ENCODE measurements around the gene RAB9A. TPM values are rescaled to one million over a fixed set of nuclear protein-coding genes. Genes with fewer than 3 reads are reported as not detected.

RAB9A gene
- polyA plus RNA-seq, 6 donors from 2014 or later = 15.7 to 28.1 (median 20.1) TPM

DNA sequence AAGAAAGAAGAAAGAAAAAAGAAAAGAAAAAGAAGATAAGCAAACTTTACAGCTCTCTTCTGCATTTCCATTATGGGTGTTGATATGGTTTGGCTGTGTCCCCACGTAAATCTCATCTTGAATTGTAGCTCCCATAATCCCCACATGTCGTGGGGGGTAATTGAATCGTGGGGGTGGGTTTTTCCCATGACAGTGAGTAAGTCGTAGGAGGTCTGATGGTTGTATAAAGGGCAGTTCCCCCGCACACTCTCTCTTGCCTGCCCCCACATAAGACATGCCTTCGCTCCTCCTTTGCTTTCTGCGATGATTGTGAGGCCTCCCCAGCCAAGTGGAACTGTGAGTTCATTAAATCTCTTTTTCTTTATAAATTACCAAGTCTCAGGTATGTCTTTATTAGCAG, 7.3 kb upstream of the RAB9A start:
- Mint-ChIP-seq H3K27me3 (peaks cover 0 to 5% (median 0%) of the 10 kb centered on the region in 3 donors), H3K36me3 (no peaks in the 10 kb centered on the region), H3K9me3 (peaks cover 0 to 5% (median 0%) of the 10 kb centered on the region in 7 donors), H3K27ac (no peak overlapping the region), H3K4me3 (no peak overlapping the region), H3K4me1 (peaks cover 0 to 7% (median 4%) of the 10 kb centered on the region in 3 donors)
- DNase-seq = no peak
- no peak for ATAC-seq (ENCODE audit: low read depth in 2 of 2)

DNA sequence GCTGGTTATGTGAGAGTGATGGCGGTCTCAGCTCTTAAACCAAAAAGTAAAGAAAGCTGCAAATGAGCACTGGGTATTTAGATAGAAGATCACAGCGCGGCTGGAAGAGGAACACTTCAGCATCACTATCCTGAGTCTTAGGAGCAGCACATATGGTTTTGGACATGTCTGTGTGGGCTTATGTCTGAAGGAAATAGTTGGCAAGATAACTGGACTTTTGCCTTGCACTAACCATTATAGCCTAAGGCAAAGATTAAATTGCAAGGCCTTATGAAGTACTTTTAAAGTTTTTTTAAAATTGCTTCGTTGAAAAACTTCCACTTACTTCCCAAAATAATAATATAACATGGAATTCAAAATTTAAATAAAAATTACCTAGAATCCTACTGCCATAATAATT, 4.6 kb upstream of the RAB9A start:
- Mint-ChIP-seq H3K27ac (no peak overlapping the region), H3K9me3 (peaks cover 0 to 5% (median 0%) of the 10 kb centered on the region in 7 donors), H3K4me1 (peaks cover 7 to 11% (median 7%) of the 10 kb centered on the region in 3 donors), H3K36me3 (no peaks in the 10 kb centered on the region), H3K27me3 (peaks cover 0 to 5% (median 0%) of the 10 kb centered on the region in 3 donors), H3K4me3 (no peak overlapping the region)
- ATAC-seq (ENCODE audit: low read depth in 2 of 2) (no peak), DNase-seq (no peak)

DNA sequence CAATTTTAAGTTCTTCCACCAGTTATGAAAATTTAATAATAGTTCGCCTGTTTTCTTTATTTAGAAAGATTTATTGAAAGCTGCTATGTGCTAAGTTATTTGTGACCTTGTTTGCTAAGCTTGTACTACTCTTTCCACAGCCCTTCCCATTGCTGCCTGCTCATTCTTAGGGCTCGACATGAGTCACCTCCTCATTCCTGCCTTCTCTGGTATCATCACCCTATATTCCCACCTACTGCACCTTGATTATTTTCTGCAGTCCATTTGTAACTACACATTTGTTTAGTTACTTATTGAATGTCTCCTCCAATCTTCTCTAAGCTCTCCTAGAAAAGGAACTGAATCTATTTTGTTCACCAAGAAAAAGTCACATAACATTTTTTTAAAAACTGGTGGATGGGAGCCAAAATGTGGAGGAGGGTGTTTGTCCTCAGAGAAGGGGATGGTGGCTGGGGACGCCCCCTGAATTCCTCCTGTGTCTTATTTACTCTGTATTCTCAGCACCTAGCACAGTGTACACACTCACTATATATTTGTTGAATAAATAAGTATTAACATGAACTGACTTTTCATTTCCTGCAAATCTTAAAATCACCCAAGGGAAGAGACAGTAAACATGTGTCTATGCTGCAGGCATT, 3.7 kb upstream of the RAB9A start:
- Mint-ChIP-seq H3K4me3 (peak overlapping the region in 1 of 8 donors; percentile 13), H3K9me3 (peaks cover 0 to 1% (median 0%) of the 10 kb centered on the region in 7 donors), H3K27me3 (peaks cover 0 to 6% (median 0%) of the 10 kb centered on the region in 3 donors), H3K4me1 (peaks cover 8 to 17% (median 9%) of the 10 kb centered on the region in 3 donors), H3K36me3 (no peaks in the 10 kb centered on the region), H3K27ac (peak overlapping the region in 2 of 6 donors; percentile 31 to 53)
- DNase-seq = no peak
- ATAC-seq (ENCODE audit: low read depth in 2 of 2) = no peak

DNA sequence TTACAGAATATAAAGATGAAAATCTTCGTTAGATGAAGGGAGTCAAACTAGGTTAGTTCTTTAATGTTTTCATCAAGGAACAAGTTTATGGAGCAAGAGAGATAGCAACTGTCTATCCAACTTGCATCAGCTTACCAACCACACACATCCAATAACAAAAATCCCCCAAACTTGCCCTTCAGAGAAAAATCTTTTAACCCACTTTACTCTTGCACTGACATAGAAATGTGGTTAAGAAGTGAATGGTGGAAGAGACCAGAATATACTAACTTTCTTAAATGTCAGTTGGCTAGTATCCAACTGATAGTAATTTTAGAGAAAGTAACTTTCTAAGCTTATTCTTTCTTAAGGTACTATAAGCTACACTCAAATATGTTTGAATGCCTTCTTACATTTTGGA, 1.7 kb upstream of the RAB9A start:
- H3K27me3 Mint-ChIP-seq = peaks cover 0 to 12% (median 0%) of the 10 kb centered on the region in 3 donors
- H3K4me3 Mint-ChIP-seq = peak overlapping the region in 3 of 8 donors; percentile 1 to 96 (median 91)
- H3K36me3 Mint-ChIP-seq = no peaks in the 10 kb centered on the region
- DNase-seq (no peak), ATAC-seq (ENCODE audit: low read depth in 2 of 2) (no peak)
- peaks cover 0 to 1% (median 0%) of the 10 kb centered on the region in 7 donors for H3K9me3 Mint-ChIP-seq
- H3K4me1 Mint-ChIP-seq = peaks cover 16 to 35% (median 18%) of the 10 kb centered on the region in 3 donors
- H3K27ac Mint-ChIP-seq = peak overlapping the region in 1 of 6 donors; percentile 17

DNA sequence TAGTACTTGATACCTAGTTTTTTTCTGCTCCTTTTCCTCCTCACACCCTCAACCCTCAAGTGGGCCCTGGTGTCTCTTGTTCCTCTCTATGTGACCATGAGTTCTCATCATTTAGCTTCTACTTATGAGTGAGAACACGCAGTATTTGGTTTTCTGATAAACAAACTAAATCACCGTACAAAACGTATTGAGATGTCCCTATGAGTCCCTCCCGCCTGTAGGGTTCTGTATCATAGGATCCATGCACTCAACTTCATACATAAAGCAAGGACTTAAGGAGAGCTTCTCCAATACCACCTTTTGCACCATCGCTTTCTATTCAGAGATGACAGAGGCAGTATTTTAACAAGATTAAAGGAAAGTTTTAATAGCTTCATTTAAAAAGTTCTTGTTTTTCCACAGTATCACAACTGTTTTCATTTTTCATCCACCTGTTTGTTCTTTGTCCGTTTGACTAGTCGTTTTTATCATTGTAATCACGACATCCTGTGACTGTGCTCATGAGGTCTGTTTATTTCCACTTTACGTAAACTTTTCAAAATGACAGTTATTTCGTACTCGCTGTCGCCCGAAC, 457 bp upstream of the RAB9A start:
- Mint-ChIP-seq H3K9me3 (no peaks in the 10 kb centered on the region), H3K27me3 (peaks cover 0 to 12% (median 0%) of the 10 kb centered on the region in 3 donors), H3K4me1 (peaks cover 28 to 47% (median 30%) of the 10 kb centered on the region in 3 donors), H3K4me3 (peak overlapping the region; percentile 85 to 96 (median 93)), H3K27ac (peak overlapping the region; percentile 74 to 96 (median 89)), H3K36me3 (no peaks in the 10 kb centered on the region)
- DNase-seq = no peak
- peak in 1 of 2 donors; percentile 4 for ATAC-seq (ENCODE audit: low read depth in 2 of 2)

DNA sequence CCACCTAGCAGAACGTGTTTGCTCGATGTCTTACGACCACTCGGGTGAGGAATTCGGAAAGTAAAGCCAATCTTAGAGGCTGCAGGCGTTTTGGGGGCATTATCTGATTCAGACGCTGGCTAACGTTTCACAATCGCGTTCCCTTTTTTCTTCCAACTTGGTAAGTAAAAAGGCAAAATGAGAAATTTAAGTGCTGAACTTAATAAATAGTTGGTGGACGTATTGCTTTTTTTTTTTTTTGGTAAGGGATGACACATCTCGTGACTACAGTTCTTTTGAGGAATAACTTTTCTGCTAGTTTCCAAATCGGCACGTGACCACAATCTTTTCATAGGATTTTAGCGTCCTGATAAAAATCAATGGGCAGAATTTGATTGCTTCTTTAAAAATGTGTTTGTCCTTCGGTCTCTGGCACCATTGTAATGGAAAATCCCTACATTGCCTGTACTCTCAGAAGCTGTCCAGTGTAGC, 848 bp downstream of the RAB9A start:
- H3K36me3 Mint-ChIP-seq = no peaks in the 10 kb centered on the region
- peak overlapping the region; percentile 85 to 96 (median 93) for H3K4me3 Mint-ChIP-seq
- peaks cover 0 to 7% (median 0%) of the 10 kb centered on the region in 3 donors for H3K27me3 Mint-ChIP-seq
- no peaks in the 10 kb centered on the region for H3K9me3 Mint-ChIP-seq
- DNase-seq (no peak), ATAC-seq (ENCODE audit: low read depth in 2 of 2) (no peak)
- H3K27ac Mint-ChIP-seq = peak overlapping the region; percentile 82 to 92 (median 88)
- peaks cover 33 to 57% (median 35%) of the 10 kb centered on the region in 3 donors for H3K4me1 Mint-ChIP-seq

DNA sequence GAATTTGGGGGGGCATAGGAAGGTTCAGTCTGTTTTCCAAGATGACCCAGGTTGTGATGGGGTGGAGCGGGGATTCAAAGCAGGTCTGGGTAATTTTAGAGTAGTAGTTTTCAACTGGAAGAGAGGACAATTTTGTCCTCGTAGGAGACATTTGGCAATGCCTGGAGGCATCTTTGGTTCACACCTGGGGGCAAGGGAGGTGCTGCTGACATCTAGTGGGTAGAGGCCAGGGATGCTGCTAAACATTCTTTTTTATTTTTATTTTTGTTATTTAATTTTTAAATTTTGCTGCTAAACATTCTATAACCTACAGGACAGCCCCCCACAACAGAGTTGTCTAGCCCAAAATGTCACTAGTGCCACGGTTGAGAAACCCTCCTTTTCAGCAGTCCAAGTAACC, 1.9 kb downstream of the RAB9A start:
- Mint-ChIP-seq H3K36me3 (no peaks in the 10 kb centered on the region), H3K4me1 (peaks cover 36 to 63% (median 45%) of the 10 kb centered on the region in 3 donors), H3K4me3 (peak overlapping the region in 7 of 8 donors; percentile 85 to 96 (median 92)), H3K27me3 (peaks cover 0 to 7% (median 0%) of the 10 kb centered on the region in 3 donors), H3K27ac (peak overlapping the region in 5 of 6 donors; percentile 40 to 94 (median 87)), H3K9me3 (no peaks in the 10 kb centered on the region)
- ATAC-seq (ENCODE audit: low read depth in 2 of 2) = no peak
- no peak for DNase-seq

DNA sequence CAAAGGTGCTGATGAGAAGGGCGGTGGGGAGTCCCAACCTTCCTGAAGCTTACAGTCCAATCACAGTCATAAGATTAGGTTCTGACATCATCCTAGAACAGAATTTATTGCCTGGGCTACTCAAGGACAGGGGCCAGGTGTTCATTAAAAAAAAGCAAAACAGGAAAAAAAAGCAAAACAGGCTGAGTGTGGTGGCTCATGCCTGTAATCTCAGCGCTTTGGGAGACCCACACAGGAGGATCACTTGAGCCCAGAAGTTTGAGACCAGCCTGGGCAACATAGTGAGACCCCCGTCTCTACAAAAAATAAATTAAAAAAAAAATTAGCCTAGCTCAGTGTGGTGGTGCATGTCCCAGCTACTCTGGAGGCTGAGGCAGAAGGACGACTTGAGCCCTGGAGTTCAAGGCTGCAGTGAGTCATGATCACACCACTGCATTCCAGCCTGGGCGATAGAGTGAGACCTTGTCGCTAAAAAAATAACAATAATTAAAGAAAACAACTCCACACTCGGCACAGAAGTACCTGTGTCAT, 3.0 kb downstream of the RAB9A start:
- no peaks in the 10 kb centered on the region for H3K9me3 Mint-ChIP-seq
- peak overlapping the region in 2 of 6 donors; percentile 84 to 87 for H3K27ac Mint-ChIP-seq
- no peak for DNase-seq
- H3K27me3 Mint-ChIP-seq = peaks cover 0 to 7% (median 0%) of the 10 kb centered on the region in 3 donors
- peak overlapping the region in 4 of 8 donors; percentile 13 to 65 (median 27) for H3K4me3 Mint-ChIP-seq
- no peaks in the 10 kb centered on the region for H3K36me3 Mint-ChIP-seq
- ATAC-seq (ENCODE audit: low read depth in 2 of 2) = peak; percentile 37 to 49
- H3K4me1 Mint-ChIP-seq = peaks cover 43 to 74% (median 52%) of the 10 kb centered on the region in 3 donors

DNA sequence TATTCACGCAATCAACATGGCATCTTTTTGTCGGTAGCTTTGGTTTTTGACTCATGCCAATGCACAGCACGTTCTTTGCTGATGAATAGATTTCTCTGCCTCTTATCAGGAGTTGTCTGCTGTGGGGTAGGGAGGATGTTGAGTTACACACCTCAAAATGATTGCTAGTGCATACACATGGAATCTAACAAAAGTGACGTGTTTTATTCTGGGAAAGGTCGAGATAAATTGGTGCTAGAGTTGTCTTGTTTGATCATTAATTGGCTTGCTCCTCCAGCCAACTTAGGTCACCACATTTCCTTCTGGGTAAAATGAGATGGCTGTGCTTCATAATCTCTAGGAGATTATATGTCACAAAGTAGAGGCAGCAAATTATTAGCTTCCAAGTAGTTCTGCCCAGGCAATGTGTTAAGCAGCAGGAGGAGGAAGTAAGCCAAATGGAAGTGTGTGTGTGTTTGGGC, 3.9 kb downstream of the RAB9A start:
- Mint-ChIP-seq H3K9me3 (no peaks in the 10 kb centered on the region), H3K4me3 (peak overlapping the region in 5 of 8 donors; percentile 10 to 65 (median 53)), H3K27me3 (peaks cover 0 to 7% (median 0%) of the 10 kb centered on the region in 3 donors), H3K4me1 (peaks cover 49 to 83% (median 57%) of the 10 kb centered on the region in 3 donors), H3K36me3 (no peaks in the 10 kb centered on the region), H3K27ac (peak overlapping the region in 5 of 6 donors; percentile 11 to 87 (median 58))
- DNase-seq = no peak
- ATAC-seq (ENCODE audit: low read depth in 2 of 2) = no peak

DNA sequence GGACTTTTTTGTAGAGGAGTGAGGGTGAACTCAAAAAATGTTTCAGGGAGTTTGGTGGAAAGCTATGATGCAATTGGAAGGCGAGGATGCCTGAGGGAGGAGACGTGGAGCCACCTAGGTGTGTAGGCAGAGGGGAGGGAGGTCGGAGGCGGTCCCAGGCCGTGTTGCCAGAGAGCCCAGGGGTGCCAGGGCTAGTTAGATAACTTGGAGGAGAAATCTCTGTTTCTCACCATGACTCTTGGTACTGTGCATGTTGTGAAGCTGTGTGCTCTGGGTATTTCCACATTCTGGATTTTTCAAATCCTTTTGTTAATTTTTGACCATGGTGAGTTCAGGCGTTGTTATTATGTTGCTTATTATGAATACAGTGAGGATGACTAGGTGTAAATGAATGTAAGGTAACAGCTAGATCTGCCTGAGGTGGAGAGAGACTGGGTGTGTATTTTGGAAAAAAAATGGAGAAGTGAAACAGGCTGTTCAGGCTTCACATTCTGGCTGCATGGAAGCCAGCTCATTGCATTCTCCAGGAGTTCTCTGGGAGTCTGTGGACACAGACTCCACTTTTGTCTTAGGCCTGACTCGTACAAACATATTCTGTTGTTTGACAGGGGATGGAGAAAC, 4.5 kb downstream of the RAB9A start:
- no peak for ATAC-seq (ENCODE audit: low read depth in 2 of 2)
- no peak for DNase-seq
- H3K27me3 Mint-ChIP-seq = peaks cover 0 to 7% (median 0%) of the 10 kb centered on the region in 3 donors
- H3K9me3 Mint-ChIP-seq = no peaks in the 10 kb centered on the region
- no peaks in the 10 kb centered on the region for H3K36me3 Mint-ChIP-seq
- H3K4me1 Mint-ChIP-seq = peaks cover 49 to 84% (median 54%) of the 10 kb centered on the region in 3 donors
- peak overlapping the region; percentile 3 to 72 (median 40) for H3K4me3 Mint-ChIP-seq
- H3K27ac Mint-ChIP-seq = peak overlapping the region; percentile 54 to 91 (median 66)

DNA sequence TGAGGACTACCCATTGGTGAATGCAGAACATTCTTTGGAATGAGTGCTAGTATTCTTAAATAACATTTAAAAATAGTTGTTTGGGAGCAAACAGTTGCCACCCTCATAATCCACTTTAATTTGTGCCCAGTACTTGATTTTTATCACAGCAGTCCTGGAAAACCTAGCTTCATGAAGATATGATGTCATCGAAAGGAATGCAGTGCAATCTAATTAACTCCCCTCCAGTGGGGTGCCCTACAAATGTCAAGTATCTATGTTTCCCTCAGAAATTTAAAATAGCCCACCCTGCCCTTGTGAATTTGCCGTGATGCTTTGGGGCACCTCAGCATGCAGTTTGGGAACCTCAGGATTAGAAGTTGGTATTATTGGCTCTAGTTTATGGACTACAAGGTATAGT, 5.4 kb downstream of the RAB9A start:
- no peak overlapping the region for H3K4me3 Mint-ChIP-seq
- H3K36me3 Mint-ChIP-seq = no peaks in the 10 kb centered on the region
- DNase-seq (no peak), ATAC-seq (ENCODE audit: low read depth in 2 of 2) (no peak)
- H3K27ac Mint-ChIP-seq = no peak overlapping the region
- H3K27me3 Mint-ChIP-seq = peaks cover 0 to 7% (median 0%) of the 10 kb centered on the region in 3 donors
- H3K4me1 Mint-ChIP-seq = peaks cover 55 to 92% (median 55%) of the 10 kb centered on the region in 3 donors
- H3K9me3 Mint-ChIP-seq = no peaks in the 10 kb centered on the region

DNA sequence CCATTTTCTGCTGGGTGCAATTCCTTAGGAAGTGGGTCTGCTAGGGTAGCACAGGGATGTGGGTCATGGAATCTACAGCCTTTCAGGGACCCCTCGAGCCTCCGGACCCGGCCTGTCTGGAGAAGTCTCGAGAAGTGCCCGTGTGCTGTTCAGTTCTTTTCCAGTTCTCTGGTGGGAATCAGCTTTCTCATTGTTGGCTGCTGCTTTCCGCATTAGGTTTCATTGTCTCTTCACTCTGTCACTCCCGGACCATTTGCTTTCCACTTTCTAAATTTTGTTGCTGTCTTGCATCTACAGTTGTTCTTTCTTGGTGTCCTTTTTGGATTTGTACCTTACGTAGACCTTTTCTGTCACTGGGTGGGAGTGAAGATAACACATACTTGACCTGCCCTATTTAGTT, 6.1 kb downstream of the RAB9A start:
- H3K4me1 Mint-ChIP-seq = peaks cover 57 to 90% (median 57%) of the 10 kb centered on the region in 3 donors
- H3K4me3 Mint-ChIP-seq = peak overlapping the region in 3 of 8 donors; percentile 16 to 44 (median 41)
- no peak for DNase-seq
- no peaks in the 10 kb centered on the region for H3K9me3 Mint-ChIP-seq
- H3K36me3 Mint-ChIP-seq = no peaks in the 10 kb centered on the region
- peak overlapping the region in 1 of 6 donors; percentile 4 for H3K27ac Mint-ChIP-seq
- ATAC-seq (ENCODE audit: low read depth in 2 of 2) = no peak
- H3K27me3 Mint-ChIP-seq = peaks cover 0 to 7% (median 0%) of the 10 kb centered on the region in 3 donors

DNA sequence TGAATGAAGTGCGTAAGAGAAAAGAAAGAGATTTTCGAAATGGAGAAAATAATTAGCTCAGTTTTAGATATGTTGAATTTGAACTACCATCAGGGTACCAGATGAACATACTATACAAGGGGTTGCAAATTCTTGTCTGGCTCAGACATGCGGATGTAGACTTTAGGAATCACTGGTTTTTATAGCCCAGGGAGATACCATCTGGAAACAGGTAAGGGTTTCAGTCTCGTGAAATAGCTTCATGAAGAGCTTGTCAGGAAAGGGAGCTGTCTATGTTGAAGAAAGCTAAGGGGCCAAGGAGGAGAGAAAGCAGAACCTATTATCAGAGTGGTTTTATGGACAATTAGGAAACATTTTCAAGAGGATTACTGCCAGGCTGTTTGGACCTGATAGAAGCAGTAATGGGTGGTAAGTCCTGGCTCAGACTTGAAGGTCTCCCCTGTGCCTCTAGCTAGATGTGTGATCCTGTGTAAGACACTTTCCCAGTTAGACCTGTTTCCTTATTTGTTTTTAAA, 6.7 kb downstream of the RAB9A start:
- Mint-ChIP-seq H3K27me3 (peaks cover 0 to 2% (median 0%) of the 10 kb centered on the region in 3 donors), H3K9me3 (no peaks in the 10 kb centered on the region), H3K4me3 (peak overlapping the region in 2 of 8 donors; percentile 14 to 44), H3K4me1 (peaks cover 51 to 87% (median 52%) of the 10 kb centered on the region in 3 donors), H3K27ac (peak overlapping the region in 3 of 6 donors; percentile 3 to 29 (median 13)), H3K36me3 (no peaks in the 10 kb centered on the region)
- DNase-seq (no peak), ATAC-seq (ENCODE audit: low read depth in 2 of 2) (no peak)
